HepG2 (cell line): Measurements from ENCODE around the gene TBC1D12. TPM values are rescaled to one million over a fixed set of nuclear protein-coding genes. Genes with fewer than 3 reads are reported as not detected.

Source experiments
- HIVEP1 ChIP-seq: sonication (generic); formaldehyde crosslinking; IDR thresholded peaks from 2 replicates; pipeline ENCODE4 v1.4.0; 2020; ENCODE audit warnings: mild to moderate bottlenecking, missing genetic modification reagents
- HNRNPL ChIP-seq: fragments of 200-400 bp; formaldehyde crosslinking; IDR thresholded peaks from 2 replicates; pipeline ENCODE4 v1.6.1; 2017; ENCODE audit warnings: mild to moderate bottlenecking, low read depth, low read length
- NFIB ChIP-seq: sonication (generic); formaldehyde crosslinking; IDR thresholded peaks from 2 replicates; pipeline ENCODE4 v1.9.0; 2021; ENCODE audit warnings: missing genetic modification reagents, mild to moderate bottlenecking, borderline replicate concordance
- PHF8 ChIP-seq: sonication (generic); formaldehyde crosslinking; IDR thresholded peaks from 2 replicates; pipeline ENCODE4 v1.5.0; 2020; ENCODE audit warnings: missing genetic modification reagents
- POLR2G ChIP-seq: fragments of 200-400 bp; formaldehyde crosslinking; IDR thresholded peaks from 2 replicates; pipeline ENCODE4 v1.6.1; 2018; ENCODE audit warnings: mild to moderate bottlenecking, low read depth, low read length, moderate library complexity
- RAD51 ChIP-seq: fragments of 450-650 bp; IDR thresholded peaks from 2 replicates; pipeline ENCODE4 v1.6.1; 2016; ENCODE audit warnings: borderline replicate concordance
- REPIN1 ChIP-seq: sonication (generic); formaldehyde crosslinking; IDR thresholded peaks from 2 replicates; pipeline ENCODE4 v1.8.0; 2022; ENCODE audit warnings: missing genetic modification reagents, low read depth, mild to moderate bottlenecking, borderline replicate concordance
- SP1 ChIP-seq, 2 experiments: fragments of 450-650 bp in 1 of 2; sonication (generic) in 1 of 2; formaldehyde crosslinking in 1 of 2; IDR thresholded peaks; 2 replicates each; pipeline versions ENCODE4 v1.4.0 to v1.6.1; 2016 to 2020; ENCODE audit warnings: missing genetic modification reagents in 1 of 2
- SP2 ChIP-seq: sonication (generic); formaldehyde crosslinking; IDR thresholded peaks from 2 replicates; pipeline ENCODE4 v1.5.1; 2020; ENCODE audit warnings: mild to moderate bottlenecking, missing genetic modification reagents
- TCF7L2 ChIP-seq: IDR thresholded peaks from 2 replicates; pipeline ENCODE4 v1.6.1; 2011; ENCODE audit warnings: mild to moderate bottlenecking, low read depth, low read length, moderate library complexity
- ZFP41 ChIP-seq: sonication (generic); formaldehyde crosslinking; IDR thresholded peaks from 2 replicates; pipeline ENCODE4 v1.4.0; 2020; ENCODE audit warnings: mild to moderate bottlenecking, missing genetic modification reagents, borderline replicate concordance
- ZNF335 ChIP-seq: sonication (generic); formaldehyde crosslinking; IDR thresholded peaks from 2 replicates; pipeline ENCODE4 v1.4.0; 2020; ENCODE audit warnings: missing genetic modification reagents
- ZNF367 ChIP-seq: sonication (generic); formaldehyde crosslinking; IDR thresholded peaks from 2 replicates; pipeline ENCODE4 v1.4.0; 2020; ENCODE audit warnings: missing genetic modification reagents, borderline replicate concordance
- ZNF460 ChIP-seq: sonication (generic); formaldehyde crosslinking; IDR thresholded peaks from 2 replicates; pipeline ENCODE4 v1.5.1; 2020; ENCODE audit warnings: missing genetic modification reagents, mild to moderate bottlenecking, borderline replicate concordance
- ZNF501 ChIP-seq: sonication (generic); formaldehyde crosslinking; IDR thresholded peaks from 2 replicates; pipeline ENCODE4 v1.5.1; 2020; ENCODE audit warnings: mild to moderate bottlenecking, moderate library complexity, missing genetic modification reagents
- ZNF674 ChIP-seq: sonication (generic); formaldehyde crosslinking; IDR thresholded peaks from 2 replicates; pipeline ENCODE4 v1.5.0; 2020; ENCODE audit warnings: low read depth, mild to moderate bottlenecking, missing genetic modification reagents
- ZNF782 ChIP-seq: sonication (generic); formaldehyde crosslinking; IDR thresholded peaks from 2 replicates; pipeline ENCODE4 v1.4.0; 2020; ENCODE audit warnings: missing genetic modification reagents, mild to moderate bottlenecking, borderline replicate concordance
- ZSCAN25 ChIP-seq: sonication (generic); formaldehyde crosslinking; IDR thresholded peaks from 2 replicates; pipeline ENCODE4 v1.8.0; 2022; ENCODE audit warnings: mild to moderate bottlenecking, missing genetic modification reagents
- polyA plus RNA-seq, 8 experiments: library from polyadenylated mRNA; depleted of rRNA in 3 of 8; stranded (reverse) in 7 of 8; unstranded in 1 of 8; fragments of >200 nt; fragmentation: Illumina TruSeq in 4 of 8; extraction: Trizol in 4 of 8; gene quantifications; 2 replicates each; pipeline versions ENCODE4 v1.2.1 to v1.2.3, GENCODE V29; 2011 to 2016; ENCODE audit warnings: low read depth in 4 of 8, missing spikeins in 1 of 8, mixed read lengths in 1 of 8; ENCODE audit not compliant: insufficient read depth in 1 of 8
- total RNA-seq, 5 experiments: library from RNA; depleted of rRNA; stranded (reverse); fragments of >200 nt; fragmentation: Illumina TruSeq; extraction: Trizol; gene quantifications; 2 replicates each; pipeline ENCODE4 v1.2.3, GENCODE V29; 2016; ENCODE audit warnings: low read depth in 1 of 5
- TF ChIP-seq, protein P1 (sequence below): sonication (generic); formaldehyde crosslinking; IDR thresholded peaks from 2 replicates; pipeline ENCODE4 v1.4.0; 2020; ENCODE audit warnings: mild to moderate bottlenecking, missing genetic modification reagents
- TF ChIP-seq, protein P2 (sequence below): sonication (generic); formaldehyde crosslinking; IDR thresholded peaks from 2 replicates; pipeline ENCODE4 v1.5.0; 2020; ENCODE audit warnings: missing genetic modification reagents, mild to moderate bottlenecking, borderline replicate concordance
- TF ChIP-seq, protein P3 (sequence below): sonication (generic); formaldehyde crosslinking; IDR thresholded peaks from 2 replicates; pipeline ENCODE4 v1.4.0; 2020; ENCODE audit warnings: missing genetic modification reagents

TBC1D12 gene
- total and polyA plus RNA-seq, 2 of the 13 experiments (the other 11 are each of a cell fraction or from before 2014, with no cell fraction given): 5.7 to 6.2 TPM

- TF ChIP-seq, protein P1, sequence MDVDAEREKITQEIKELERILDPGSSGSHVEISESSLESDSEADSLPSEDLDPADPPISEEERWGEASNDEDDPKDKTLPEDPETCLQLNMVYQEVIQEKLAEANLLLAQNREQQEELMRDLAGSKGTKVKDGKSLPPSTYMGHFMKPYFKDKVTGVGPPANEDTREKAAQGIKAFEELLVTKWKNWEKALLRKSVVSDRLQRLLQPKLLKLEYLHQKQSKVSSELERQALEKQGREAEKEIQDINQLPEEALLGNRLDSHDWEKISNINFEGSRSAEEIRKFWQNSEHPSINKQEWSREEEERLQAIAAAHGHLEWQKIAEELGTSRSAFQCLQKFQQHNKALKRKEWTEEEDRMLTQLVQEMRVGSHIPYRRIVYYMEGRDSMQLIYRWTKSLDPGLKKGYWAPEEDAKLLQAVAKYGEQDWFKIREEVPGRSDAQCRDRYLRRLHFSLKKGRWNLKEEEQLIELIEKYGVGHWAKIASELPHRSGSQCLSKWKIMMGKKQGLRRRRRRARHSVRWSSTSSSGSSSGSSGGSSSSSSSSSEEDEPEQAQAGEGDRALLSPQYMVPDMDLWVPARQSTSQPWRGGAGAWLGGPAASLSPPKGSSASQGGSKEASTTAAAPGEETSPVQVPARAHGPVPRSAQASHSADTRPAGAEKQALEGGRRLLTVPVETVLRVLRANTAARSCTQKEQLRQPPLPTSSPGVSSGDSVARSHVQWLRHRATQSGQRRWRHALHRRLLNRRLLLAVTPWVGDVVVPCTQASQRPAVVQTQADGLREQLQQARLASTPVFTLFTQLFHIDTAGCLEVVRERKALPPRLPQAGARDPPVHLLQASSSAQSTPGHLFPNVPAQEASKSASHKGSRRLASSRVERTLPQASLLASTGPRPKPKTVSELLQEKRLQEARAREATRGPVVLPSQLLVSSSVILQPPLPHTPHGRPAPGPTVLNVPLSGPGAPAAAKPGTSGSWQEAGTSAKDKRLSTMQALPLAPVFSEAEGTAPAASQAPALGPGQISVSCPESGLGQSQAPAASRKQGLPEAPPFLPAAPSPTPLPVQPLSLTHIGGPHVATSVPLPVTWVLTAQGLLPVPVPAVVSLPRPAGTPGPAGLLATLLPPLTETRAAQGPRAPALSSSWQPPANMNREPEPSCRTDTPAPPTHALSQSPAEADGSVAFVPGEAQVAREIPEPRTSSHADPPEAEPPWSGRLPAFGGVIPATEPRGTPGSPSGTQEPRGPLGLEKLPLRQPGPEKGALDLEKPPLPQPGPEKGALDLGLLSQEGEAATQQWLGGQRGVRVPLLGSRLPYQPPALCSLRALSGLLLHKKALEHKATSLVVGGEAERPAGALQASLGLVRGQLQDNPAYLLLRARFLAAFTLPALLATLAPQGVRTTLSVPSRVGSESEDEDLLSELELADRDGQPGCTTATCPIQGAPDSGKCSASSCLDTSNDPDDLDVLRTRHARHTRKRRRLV (CRISPR knock-in tag): peak; percentile 83; the same call in 1 of the 2 replicates
- peak; percentile 96 for TF ChIP-seq ZNF367 (CRISPR knock-in tag)
- peak; percentile 96 for TF ChIP-seq HIVEP1 (CRISPR knock-in tag)
- TF ChIP-seq, protein P2, sequence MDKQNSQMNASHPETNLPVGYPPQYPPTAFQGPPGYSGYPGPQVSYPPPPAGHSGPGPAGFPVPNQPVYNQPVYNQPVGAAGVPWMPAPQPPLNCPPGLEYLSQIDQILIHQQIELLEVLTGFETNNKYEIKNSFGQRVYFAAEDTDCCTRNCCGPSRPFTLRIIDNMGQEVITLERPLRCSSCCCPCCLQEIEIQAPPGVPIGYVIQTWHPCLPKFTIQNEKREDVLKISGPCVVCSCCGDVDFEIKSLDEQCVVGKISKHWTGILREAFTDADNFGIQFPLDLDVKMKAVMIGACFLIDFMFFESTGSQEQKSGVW (CRISPR knock-in tag): no peak
- TF ChIP-seq RAD51: no peak
- TF ChIP-seq NFIB (CRISPR knock-in tag): peak; percentile 99
- TF ChIP-seq ZNF782 (CRISPR knock-in tag): peak; percentile 87
- peak; percentile 90; the same call in 1 of the 2 replicates for TF ChIP-seq ZFP41 (CRISPR knock-in tag)
- TF ChIP-seq POLR2G: peak; percentile 90
- 0 out of 2 replicates have a peak, but pooled peaks have one; percentile 82 for TF ChIP-seq ZNF674 (CRISPR knock-in tag)
- TF ChIP-seq ZSCAN25 (CRISPR knock-in tag): peak; percentile 46; the same call in 1 of the 2 replicates
- no peak for TF ChIP-seq TCF7L2
- TF ChIP-seq SP1 (IDR thresholded peaks at IDR 0.05): no peak
- TF ChIP-seq SP1 (CRISPR knock-in tag; IDR thresholded peaks at IDR 0.05): peak; percentile 79
- TF ChIP-seq, protein P3, sequence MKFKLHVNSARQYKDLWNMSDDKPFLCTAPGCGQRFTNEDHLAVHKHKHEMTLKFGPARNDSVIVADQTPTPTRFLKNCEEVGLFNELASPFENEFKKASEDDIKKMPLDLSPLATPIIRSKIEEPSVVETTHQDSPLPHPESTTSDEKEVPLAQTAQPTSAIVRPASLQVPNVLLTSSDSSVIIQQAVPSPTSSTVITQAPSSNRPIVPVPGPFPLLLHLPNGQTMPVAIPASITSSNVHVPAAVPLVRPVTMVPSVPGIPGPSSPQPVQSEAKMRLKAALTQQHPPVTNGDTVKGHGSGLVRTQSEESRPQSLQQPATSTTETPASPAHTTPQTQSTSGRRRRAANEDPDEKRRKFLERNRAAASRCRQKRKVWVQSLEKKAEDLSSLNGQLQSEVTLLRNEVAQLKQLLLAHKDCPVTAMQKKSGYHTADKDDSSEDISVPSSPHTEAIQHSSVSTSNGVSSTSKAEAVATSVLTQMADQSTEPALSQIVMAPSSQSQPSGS: peak; percentile 79; the same call in 1 of the 2 replicates
- TF ChIP-seq ZNF460: peak; percentile 34; the same call in 1 of the 2 replicates
- TF ChIP-seq ZNF501 (CRISPR knock-in tag): peak; percentile 97
- TF ChIP-seq ZNF335: peak; percentile 90
- TF ChIP-seq REPIN1 (CRISPR knock-in tag): peak; percentile 98
- TF ChIP-seq SP2 (CRISPR knock-in tag): peak; percentile 95
- TF ChIP-seq HNRNPL: peak; percentile 88
- peak; percentile 85 for TF ChIP-seq PHF8 (CRISPR knock-in tag)
These were observed 39.7 kb upstream of the TBC1D12 start, which contains the start of gene NOC3L (continued) for GRCh38 chr10:94362360-94363250.
